HL-60 (cell line): ENCODE data around the gene SH3GL3.

Experiments used
- CTCF ChIP-seq: IDR thresholded peaks from one replicate; pipeline ENCODE4 v1.5.1; 2011; ENCODE audit warnings: low read length, control low read depth, inconsistent platforms; ENCODE audit not compliant: insufficient read depth
- GABPA ChIP-seq: IDR thresholded peaks from 2 replicates; pipeline ENCODE4 v1.6.1; 2012; ENCODE audit warnings: low read depth
- POLR2AphosphoS5 ChIP-seq: IDR thresholded peaks from 2 replicates; pipeline ENCODE4 v1.6.1; 2012; ENCODE audit warnings: low read depth
- SPI1 ChIP-seq: IDR thresholded peaks from 2 replicates; pipeline ENCODE4 v1.6.1; 2012; ENCODE audit warnings: low read depth, mild to moderate bottlenecking, borderline replicate concordance
- TF ChIP-seq, protein P1 (sequence below): IDR thresholded peaks from 2 replicates; pipeline ENCODE4 v1.6.1; 2012; ENCODE audit warnings: low read depth; ENCODE audit not compliant: insufficient replicate concordance

DNA sequence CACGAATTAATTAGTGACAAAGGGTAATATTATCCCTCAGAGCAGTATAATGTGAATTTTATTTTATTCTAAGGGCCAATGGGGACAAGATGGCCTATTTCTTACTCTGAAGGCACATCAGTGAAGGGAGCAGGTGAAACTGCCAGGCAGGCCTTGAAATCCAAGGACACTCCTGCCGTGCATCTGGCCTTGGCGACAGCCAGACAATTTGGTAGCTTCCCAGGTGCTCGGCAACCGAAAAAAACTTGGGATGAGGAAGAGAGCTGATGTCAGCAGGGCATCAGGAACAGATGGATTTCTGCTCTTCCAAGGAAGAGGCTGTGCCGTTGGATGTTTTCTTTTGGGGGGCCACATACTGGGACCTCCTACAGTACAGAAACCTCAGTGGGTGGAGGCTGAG lies 123.6 kb downstream of the SH3GL3 start:
- TF ChIP-seq POLR2AphosphoS5 (no peak), GABPA (no peak), CTCF (no peak), SPI1 (no peak)
- TF ChIP-seq, protein P1, sequence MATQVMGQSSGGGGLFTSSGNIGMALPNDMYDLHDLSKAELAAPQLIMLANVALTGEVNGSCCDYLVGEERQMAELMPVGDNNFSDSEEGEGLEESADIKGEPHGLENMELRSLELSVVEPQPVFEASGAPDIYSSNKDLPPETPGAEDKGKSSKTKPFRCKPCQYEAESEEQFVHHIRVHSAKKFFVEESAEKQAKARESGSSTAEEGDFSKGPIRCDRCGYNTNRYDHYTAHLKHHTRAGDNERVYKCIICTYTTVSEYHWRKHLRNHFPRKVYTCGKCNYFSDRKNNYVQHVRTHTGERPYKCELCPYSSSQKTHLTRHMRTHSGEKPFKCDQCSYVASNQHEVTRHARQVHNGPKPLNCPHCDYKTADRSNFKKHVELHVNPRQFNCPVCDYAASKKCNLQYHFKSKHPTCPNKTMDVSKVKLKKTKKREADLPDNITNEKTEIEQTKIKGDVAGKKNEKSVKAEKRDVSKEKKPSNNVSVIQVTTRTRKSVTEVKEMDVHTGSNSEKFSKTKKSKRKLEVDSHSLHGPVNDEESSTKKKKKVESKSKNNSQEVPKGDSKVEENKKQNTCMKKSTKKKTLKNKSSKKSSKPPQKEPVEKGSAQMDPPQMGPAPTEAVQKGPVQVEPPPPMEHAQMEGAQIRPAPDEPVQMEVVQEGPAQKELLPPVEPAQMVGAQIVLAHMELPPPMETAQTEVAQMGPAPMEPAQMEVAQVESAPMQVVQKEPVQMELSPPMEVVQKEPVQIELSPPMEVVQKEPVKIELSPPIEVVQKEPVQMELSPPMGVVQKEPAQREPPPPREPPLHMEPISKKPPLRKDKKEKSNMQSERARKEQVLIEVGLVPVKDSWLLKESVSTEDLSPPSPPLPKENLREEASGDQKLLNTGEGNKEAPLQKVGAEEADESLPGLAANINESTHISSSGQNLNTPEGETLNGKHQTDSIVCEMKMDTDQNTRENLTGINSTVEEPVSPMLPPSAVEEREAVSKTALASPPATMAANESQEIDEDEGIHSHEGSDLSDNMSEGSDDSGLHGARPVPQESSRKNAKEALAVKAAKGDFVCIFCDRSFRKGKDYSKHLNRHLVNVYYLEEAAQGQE: no peak
